Measurements from ENCODE around the gene SOBP.

Gene SOBP

DNA sequence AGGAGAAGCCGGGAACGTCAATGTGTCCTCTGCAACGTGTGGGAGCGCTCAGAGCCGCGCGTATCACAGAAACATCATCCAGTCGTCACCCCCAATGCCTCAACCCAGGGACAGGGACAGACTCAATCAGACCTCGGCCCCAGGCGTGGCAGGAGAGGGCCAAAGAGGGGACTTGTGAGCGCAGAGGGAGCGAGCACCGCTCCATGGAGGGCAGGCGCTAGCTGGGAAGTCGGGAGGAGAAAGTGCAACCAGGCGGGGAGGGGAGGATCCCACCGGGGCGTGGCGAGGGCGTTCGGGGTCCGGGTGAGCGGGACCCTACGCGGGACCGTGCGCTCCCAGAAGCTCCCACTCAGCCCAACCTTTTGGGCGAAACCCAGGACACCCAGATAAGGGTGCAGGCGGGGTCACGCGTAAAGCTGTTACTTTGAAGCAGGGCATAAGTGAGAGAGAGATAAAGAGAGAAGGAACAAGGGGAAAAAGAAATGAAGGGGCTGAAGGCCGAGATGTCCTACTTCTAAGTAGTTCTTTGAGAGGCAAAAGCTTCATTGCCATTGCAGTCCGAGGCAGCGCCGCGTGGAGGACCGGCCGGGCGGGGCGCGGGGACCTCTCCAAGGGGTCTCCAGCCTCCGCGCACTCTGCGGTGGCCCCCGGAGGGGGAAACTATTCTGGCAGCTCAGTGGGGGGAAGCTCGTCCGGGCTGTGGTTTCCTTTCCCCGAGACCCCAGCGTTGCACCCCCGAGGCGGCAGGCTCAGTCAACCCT is 862 bp upstream of the SOBP start:
- peaks cover 29% of the 10 kb centered on the region for H3K27me3 ChIP-seq (ENCODE audit: insufficient read depth, low read length, poor library complexity)
- no peaks in the 10 kb centered on the region for H3K36me3 ChIP-seq (ENCODE audit: insufficient read depth, low read length)
- DNase-seq (peak; percentile 49), ATAC-seq (ENCODE audit: insufficient read depth, low read depth) (peak; percentile 50)
- H2AFZ ChIP-seq (ENCODE audit: low read depth, low read length): peak overlapping the region; percentile 66
- H3K79me2 ChIP-seq (ENCODE audit: insufficient read depth, low read length): peaks cover 20% of the 10 kb centered on the region
- peak overlapping the region; percentile 58 to 59 for H3K4me3 ChIP-seq (ENCODE audit: low read depth in 1 of 2, low read length in 2 of 2)
- H4K20me1 ChIP-seq (ENCODE audit: insufficient read depth, low read length): no peaks in the 10 kb centered on the region
- H3K4me2 ChIP-seq (ENCODE audit: insufficient read depth, low read length): peak overlapping the region; percentile 86
- H3K4me1 ChIP-seq (ENCODE audit: insufficient read depth, low read length): peaks cover 37% of the 10 kb centered on the region
- peak; percentile 68 for TF ChIP-seq EZH2 (IDR thresholded peaks at IDR 0.05; ENCODE audit: borderline replicate concordance, low read depth, low read length, severe bottlenecking)
- TF ChIP-seq, protein P1, sequence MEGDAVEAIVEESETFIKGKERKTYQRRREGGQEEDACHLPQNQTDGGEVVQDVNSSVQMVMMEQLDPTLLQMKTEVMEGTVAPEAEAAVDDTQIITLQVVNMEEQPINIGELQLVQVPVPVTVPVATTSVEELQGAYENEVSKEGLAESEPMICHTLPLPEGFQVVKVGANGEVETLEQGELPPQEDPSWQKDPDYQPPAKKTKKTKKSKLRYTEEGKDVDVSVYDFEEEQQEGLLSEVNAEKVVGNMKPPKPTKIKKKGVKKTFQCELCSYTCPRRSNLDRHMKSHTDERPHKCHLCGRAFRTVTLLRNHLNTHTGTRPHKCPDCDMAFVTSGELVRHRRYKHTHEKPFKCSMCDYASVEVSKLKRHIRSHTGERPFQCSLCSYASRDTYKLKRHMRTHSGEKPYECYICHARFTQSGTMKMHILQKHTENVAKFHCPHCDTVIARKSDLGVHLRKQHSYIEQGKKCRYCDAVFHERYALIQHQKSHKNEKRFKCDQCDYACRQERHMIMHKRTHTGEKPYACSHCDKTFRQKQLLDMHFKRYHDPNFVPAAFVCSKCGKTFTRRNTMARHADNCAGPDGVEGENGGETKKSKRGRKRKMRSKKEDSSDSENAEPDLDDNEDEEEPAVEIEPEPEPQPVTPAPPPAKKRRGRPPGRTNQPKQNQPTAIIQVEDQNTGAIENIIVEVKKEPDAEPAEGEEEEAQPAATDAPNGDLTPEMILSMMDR (IDR thresholded peaks at IDR 0.05; ENCODE audit: borderline replicate concordance, extremely low read depth, low read length, poor library complexity, severe bottlenecking): no peak
- peak overlapping the region; percentile 77 for H3K9ac ChIP-seq (ENCODE audit: low read depth, low read length)
- H3K27ac ChIP-seq (ENCODE audit: low read length): peak overlapping the region; percentile 52
- H3K9me3 ChIP-seq (ENCODE audit: insufficient read depth, low read length, severe bottlenecking): no peaks in the 10 kb centered on the region

DNA sequence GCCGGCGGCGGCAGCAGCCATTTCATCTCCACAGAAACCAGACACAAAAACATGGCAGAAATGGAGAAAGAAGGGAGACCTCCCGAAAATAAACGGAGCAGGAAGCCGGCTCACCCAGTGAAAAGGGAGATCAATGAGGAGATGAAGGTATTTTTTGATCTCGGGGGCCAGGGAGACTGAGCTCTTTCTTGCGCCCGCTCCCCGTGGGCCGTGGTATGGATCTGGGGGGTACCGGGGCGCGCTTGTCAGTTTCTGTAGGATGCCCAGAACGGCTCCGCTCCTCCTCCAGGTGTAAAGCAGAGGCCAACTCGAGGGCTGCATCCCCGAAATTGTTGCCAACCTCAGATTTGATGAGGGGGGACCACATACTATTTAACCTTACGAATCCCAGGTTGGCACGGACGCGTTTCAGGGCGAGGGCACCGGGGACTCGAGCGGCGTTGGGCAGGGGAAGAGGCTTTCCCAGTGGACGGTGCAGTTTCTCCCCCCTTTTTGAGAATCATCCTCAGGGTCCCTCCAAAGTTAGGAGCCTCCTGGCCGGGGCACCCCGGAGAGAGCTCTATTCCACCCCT is 735 bp downstream of the SOBP start:
- peak; percentile 7; the same call in 2 of the 3 replicates for ATAC-seq (ENCODE audit: insufficient read depth, low read depth)
- Histone ChIP-seq H2AFZ (ENCODE audit: low read depth, low read length) (peak overlapping the region; percentile 99), H3K27me3 (ENCODE audit: insufficient read depth, low read length, poor library complexity) (peaks cover 27% of the 10 kb centered on the region)

DNA sequence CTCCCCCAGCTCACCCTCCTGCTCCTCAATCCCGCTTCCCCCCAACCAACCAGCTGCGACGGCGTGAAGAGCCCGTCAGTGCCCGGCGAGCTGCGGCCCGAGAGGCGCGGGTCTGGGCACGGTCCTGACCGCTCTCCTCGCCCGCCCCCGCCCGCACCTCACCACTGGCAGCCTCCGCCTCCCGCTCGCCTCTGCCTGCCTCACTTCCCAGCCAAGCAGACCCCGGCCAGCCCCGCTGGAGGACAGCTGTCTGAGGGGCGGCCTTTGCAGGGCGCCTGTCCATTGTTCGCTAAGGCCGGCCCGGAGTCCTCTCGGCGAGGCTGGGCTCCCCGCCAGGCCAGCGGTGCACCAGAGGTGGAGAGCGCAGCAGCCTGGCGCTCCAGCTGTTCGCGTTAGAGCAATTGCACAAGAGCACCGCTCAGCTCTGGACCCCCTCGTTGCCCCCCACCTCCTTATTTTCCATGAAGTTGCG is 1.3 kb downstream of the SOBP start:
- Histone ChIP-seq H3K36me3 (ENCODE audit: insufficient read depth, low read length) (0 out of 2 replicates have a peak, but pooled peaks cover 2% of the 10 kb centered on the region), H2AFZ (ENCODE audit: low read depth, low read length) (no peak overlapping the region; the same call in 1 of the 2 replicates), H3K4me3 (ENCODE audit: low read depth in 1 of 2, low read length in 2 of 2) (peak overlapping the region; percentile 59 to 95; a peak in 3 of 4 replicates), H3K79me2 (ENCODE audit: insufficient read depth, low read length) (peaks cover 20% of the 10 kb centered on the region), H3K27me3 (ENCODE audit: insufficient read depth, low read length, poor library complexity) (peaks cover 27% of the 10 kb centered on the region), H3K9me3 (ENCODE audit: insufficient read depth, low read length, severe bottlenecking) (no peaks in the 10 kb centered on the region), H3K27ac (ENCODE audit: low read length) (no peak overlapping the region), H3K4me2 (ENCODE audit: insufficient read depth, low read length) (peak overlapping the region; percentile 93), H3K9ac (ENCODE audit: low read depth, low read length) (peak overlapping the region; percentile 77), H4K20me1 (ENCODE audit: insufficient read depth, low read length) (no peaks in the 10 kb centered on the region), H3K4me1 (ENCODE audit: insufficient read depth, low read length) (peaks cover 37% of the 10 kb centered on the region)
- TF ChIP-seq, protein P1 (IDR thresholded peaks at IDR 0.05; ENCODE audit: borderline replicate concordance, extremely low read depth, low read length, poor library complexity, severe bottlenecking): no peak
- TF ChIP-seq EZH2 (IDR thresholded peaks at IDR 0.05; ENCODE audit: borderline replicate concordance, low read depth, low read length, severe bottlenecking): no peak
- ATAC-seq (ENCODE audit: insufficient read depth, low read depth): no peak
- DNase-seq: peak; percentile 6

More for the DNA sequence above, 735 bp downstream of the SOBP start:
- no peak for DNase-seq
- H3K4me3 ChIP-seq (ENCODE audit: low read depth in 1 of 2, low read length in 2 of 2): peak overlapping the region; percentile 59 to 95
- no peak for TF ChIP-seq EZH2 (IDR thresholded peaks at IDR 0.05; ENCODE audit: borderline replicate concordance, low read depth, low read length, severe bottlenecking)
- TF ChIP-seq, protein P1 (IDR thresholded peaks at IDR 0.05; ENCODE audit: borderline replicate concordance, extremely low read depth, low read length, poor library complexity, severe bottlenecking): no peak
- peak overlapping the region; percentile 93 for H3K4me2 ChIP-seq (ENCODE audit: insufficient read depth, low read length)
- peaks cover 20% of the 10 kb centered on the region for H3K79me2 ChIP-seq (ENCODE audit: insufficient read depth, low read length)
- no peaks in the 10 kb centered on the region for H3K36me3 ChIP-seq (ENCODE audit: insufficient read depth, low read length)
- H3K27ac ChIP-seq (ENCODE audit: low read length): peak overlapping the region; percentile 69
- H4K20me1 ChIP-seq (ENCODE audit: insufficient read depth, low read length): no peaks in the 10 kb centered on the region
- H3K4me1 ChIP-seq (ENCODE audit: insufficient read depth, low read length): peaks cover 37% of the 10 kb centered on the region
- no peaks in the 10 kb centered on the region for H3K9me3 ChIP-seq (ENCODE audit: insufficient read depth, low read length, severe bottlenecking)
- peak overlapping the region; percentile 77 for H3K9ac ChIP-seq (ENCODE audit: low read depth, low read length)
